ENCODE measurements around the gene LHX6. TPM values are rescaled to one million over a fixed set of nuclear protein-coding genes. Genes with fewer than 3 reads are reported as not detected.
A peak's percentile ranks its signal among the peaks of the same experiment; 100 is the strongest.

Gene LHX6
- total RNA-seq, 1 donor from 2014 or later: 6.0 TPM

GRCh38 chr9:122252796-122253195 is 24.0 kb upstream of the LHX6 start:
- peak overlapping the region; percentile 89 for H3K27ac Mint-ChIP-seq (ENCODE audit: unreplicated experiment)
- peaks cover 56% of the 10 kb centered on the region for H3K4me1 Mint-ChIP-seq (ENCODE audit: unreplicated experiment)
- DNase-seq (ENCODE audit: low spot score): peak; percentile 16
- TF ChIP-seq, protein P1, sequence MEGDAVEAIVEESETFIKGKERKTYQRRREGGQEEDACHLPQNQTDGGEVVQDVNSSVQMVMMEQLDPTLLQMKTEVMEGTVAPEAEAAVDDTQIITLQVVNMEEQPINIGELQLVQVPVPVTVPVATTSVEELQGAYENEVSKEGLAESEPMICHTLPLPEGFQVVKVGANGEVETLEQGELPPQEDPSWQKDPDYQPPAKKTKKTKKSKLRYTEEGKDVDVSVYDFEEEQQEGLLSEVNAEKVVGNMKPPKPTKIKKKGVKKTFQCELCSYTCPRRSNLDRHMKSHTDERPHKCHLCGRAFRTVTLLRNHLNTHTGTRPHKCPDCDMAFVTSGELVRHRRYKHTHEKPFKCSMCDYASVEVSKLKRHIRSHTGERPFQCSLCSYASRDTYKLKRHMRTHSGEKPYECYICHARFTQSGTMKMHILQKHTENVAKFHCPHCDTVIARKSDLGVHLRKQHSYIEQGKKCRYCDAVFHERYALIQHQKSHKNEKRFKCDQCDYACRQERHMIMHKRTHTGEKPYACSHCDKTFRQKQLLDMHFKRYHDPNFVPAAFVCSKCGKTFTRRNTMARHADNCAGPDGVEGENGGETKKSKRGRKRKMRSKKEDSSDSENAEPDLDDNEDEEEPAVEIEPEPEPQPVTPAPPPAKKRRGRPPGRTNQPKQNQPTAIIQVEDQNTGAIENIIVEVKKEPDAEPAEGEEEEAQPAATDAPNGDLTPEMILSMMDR (IDR thresholded peaks at IDR 0.05; ENCODE audit: unreplicated experiment): no peak
- H3K36me3 Mint-ChIP-seq (ENCODE audit: low read depth, unreplicated experiment): peaks cover 30% of the 10 kb centered on the region
- H3K4me3 Mint-ChIP-seq (ENCODE audit: unreplicated experiment): peak overlapping the region; percentile 48
- H3K9me3 Mint-ChIP-seq (ENCODE audit: unreplicated experiment): no peaks in the 10 kb centered on the region
- H3K27me3 Mint-ChIP-seq (ENCODE audit: unreplicated experiment): peaks cover 2% of the 10 kb centered on the region

GRCh38 chr9:122251351-122251750 is 22.6 kb upstream of the LHX6 start:
- TF ChIP-seq, protein P1 (IDR thresholded peaks at IDR 0.05; ENCODE audit: unreplicated experiment): no peak
- Mint-ChIP-seq H3K4me3 (ENCODE audit: unreplicated experiment) (peak overlapping the region; percentile 14), H3K27ac (ENCODE audit: unreplicated experiment) (peak overlapping the region; percentile 89), H3K9me3 (ENCODE audit: unreplicated experiment) (no peaks in the 10 kb centered on the region), H3K4me1 (ENCODE audit: unreplicated experiment) (peaks cover 59% of the 10 kb centered on the region), H3K27me3 (ENCODE audit: unreplicated experiment) (peaks cover 2% of the 10 kb centered on the region), H3K36me3 (ENCODE audit: low read depth, unreplicated experiment) (peaks cover 31% of the 10 kb centered on the region)
- no peak for DNase-seq (ENCODE audit: low spot score)

- DNase-seq (ENCODE audit: low spot score): no peak
- TF ChIP-seq, protein P1 (IDR thresholded peaks at IDR 0.05; ENCODE audit: unreplicated experiment): no peak
- no peak overlapping the region for H3K4me3 Mint-ChIP-seq (ENCODE audit: unreplicated experiment)
- H3K4me1 Mint-ChIP-seq (ENCODE audit: unreplicated experiment): peaks cover 36% of the 10 kb centered on the region
- H3K27ac Mint-ChIP-seq (ENCODE audit: unreplicated experiment): peak overlapping the region; percentile 71
- no peaks in the 10 kb centered on the region for H3K9me3 Mint-ChIP-seq (ENCODE audit: unreplicated experiment)
- H3K27me3 Mint-ChIP-seq (ENCODE audit: unreplicated experiment): no peaks in the 10 kb centered on the region
- peaks cover 44% of the 10 kb centered on the region for H3K36me3 Mint-ChIP-seq (ENCODE audit: low read depth, unreplicated experiment)
These were observed 19.7 kb upstream of the LHX6 start for GRCh38 chr9:122248448-122248865.

GRCh38 chr9:122246666-122247065 is 17.9 kb upstream of the LHX6 start:
- Mint-ChIP-seq H3K4me3 (ENCODE audit: unreplicated experiment) (no peak overlapping the region), H3K27ac (ENCODE audit: unreplicated experiment) (no peak overlapping the region), H3K27me3 (ENCODE audit: unreplicated experiment) (no peaks in the 10 kb centered on the region), H3K36me3 (ENCODE audit: low read depth, unreplicated experiment) (peaks cover 50% of the 10 kb centered on the region), H3K9me3 (ENCODE audit: unreplicated experiment) (no peaks in the 10 kb centered on the region), H3K4me1 (ENCODE audit: unreplicated experiment) (peaks cover 19% of the 10 kb centered on the region)
- TF ChIP-seq, protein P1 (IDR thresholded peaks at IDR 0.05; ENCODE audit: unreplicated experiment): no peak
- DNase-seq (ENCODE audit: low spot score): no peak

DNA sequence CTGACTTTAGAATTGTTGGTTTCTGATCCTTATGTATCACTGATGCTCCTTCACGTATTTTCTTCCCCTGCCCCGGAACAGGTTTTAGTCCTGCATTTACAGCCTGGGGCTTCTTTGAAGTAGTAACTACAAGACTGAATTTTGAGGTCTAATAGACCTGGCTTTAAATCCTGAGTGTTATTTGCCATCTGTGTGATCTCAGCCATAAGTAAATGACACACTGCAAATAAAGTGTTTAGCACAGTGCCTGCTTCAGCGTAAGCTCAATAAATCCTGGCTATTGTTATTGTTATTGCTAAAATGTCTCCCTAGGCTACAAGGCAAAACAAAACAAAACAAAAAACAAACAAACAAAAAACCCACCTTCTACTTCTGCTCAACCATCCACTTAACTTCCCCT is 15.6 kb upstream of the LHX6 start:
- peaks cover 8% of the 10 kb centered on the region for H3K4me1 Mint-ChIP-seq (ENCODE audit: unreplicated experiment)
- peaks cover 45% of the 10 kb centered on the region for H3K36me3 Mint-ChIP-seq (ENCODE audit: low read depth, unreplicated experiment)
- H3K4me3 Mint-ChIP-seq (ENCODE audit: unreplicated experiment): no peak overlapping the region
- H3K9me3 Mint-ChIP-seq (ENCODE audit: unreplicated experiment): no peaks in the 10 kb centered on the region
- no peaks in the 10 kb centered on the region for H3K27me3 Mint-ChIP-seq (ENCODE audit: unreplicated experiment)
- TF ChIP-seq, protein P1 (IDR thresholded peaks at IDR 0.05; ENCODE audit: unreplicated experiment): no peak
- DNase-seq (ENCODE audit: low spot score): no peak
- no peak overlapping the region for H3K27ac Mint-ChIP-seq (ENCODE audit: unreplicated experiment)
